ENCODE results near the gene ANXA4. TPM values are rescaled to one million over a fixed set of nuclear protein-coding genes. Genes with fewer than 3 reads are reported as not detected.

Gene ANXA4
- total RNA-seq: 45.6 and 52.9 TPM in 2 replicates

DNA sequence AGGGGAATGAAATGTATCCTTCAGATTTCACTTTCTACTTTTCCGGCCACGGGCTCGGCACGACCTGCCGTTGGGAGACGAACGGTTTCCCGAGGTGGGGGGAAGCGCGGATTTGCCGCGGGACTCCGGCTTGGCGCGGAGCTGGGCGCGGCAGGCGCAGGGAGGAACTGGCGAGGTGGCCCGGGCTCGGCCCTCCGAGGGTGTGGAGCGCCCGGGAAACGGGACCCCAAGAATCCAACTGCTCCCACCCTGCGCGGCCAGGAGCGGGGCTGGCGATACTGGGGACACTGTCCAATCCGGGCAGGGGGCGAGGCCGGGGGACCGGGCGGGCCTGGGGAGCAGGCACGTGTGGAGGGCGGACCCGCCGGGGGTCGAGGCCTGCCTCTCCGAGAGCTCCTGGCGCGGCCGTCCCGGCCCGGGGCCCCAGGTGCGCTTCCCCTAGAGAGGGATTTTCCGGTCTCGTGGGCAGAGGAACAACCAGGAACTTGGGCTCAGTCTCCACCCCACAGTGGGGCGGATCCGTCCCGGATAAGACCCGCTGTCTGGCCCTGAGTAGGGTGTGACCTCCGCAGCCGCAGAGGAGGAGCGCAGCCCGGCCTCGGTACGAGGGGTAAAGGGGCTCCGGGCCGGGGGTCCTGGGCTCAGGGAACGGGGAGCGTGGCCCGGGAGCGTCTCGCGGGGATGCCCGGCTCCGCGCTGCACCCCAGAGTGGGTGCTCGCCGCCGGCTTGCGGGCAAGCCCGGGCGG is at the start of gene ANXA4:
TSS of gene ANXA4 (plus strand) at position 560 of the 747 bp plus-strand sequence. CDS start 39,432 bp downstream, outside the sequence.
- Mint-ChIP-seq H3K4me3 (ENCODE audit: low read depth) (peak within 1 kb of the TSS; percentile 92), H3K36me3 (ENCODE audit: low read depth) (peaks cover 12% of the 10 kb centered on the region), H3K27ac (peak within 1 kb of the TSS; percentile 89), H3K27me3 (ENCODE audit: low read depth) (peaks cover 12% of the 10 kb centered on the region), H3K4me1 (ENCODE audit: low read depth) (peaks cover 28% of the 10 kb centered on the region), H3K9me3 (no peaks in the 10 kb centered on the region)
- peak; percentile 65 for DNase-seq (ENCODE audit: low spot score)
- intact Hi-C loops (cut with micrococcal nuclease): loop anchor here (1.0 to 5.0 kb wide), 3 partner anchors 33 to 151 kb away; partner anchors contain the start of gene SNRNP27

DNA sequence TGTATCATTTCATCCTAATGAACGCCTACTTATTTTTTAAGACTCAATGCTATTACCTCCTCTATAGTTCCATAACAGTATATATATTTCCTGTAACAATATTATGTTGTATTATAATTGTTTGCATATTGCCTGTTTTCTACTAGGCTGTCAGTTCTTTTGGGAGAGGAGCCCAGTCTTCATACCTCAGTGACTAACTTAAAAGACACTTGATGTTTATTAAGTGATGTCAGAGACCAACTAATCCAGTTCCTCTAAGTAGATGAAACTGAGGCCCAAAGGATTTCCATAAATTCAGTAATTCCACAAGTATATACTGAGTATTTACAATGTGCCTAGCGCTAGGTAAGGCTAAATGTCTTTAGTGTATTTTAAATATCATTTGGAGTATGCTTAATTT is 49.5 kb upstream of the ANXA4 start:
- intact Hi-C loops (cut with micrococcal nuclease): no loop called here
- peaks cover 56% of the 10 kb centered on the region for H3K4me1 Mint-ChIP-seq (ENCODE audit: low read depth)
- H3K9me3 Mint-ChIP-seq: no peaks in the 10 kb centered on the region
- H3K27ac Mint-ChIP-seq: no peak overlapping the region
- no peaks in the 10 kb centered on the region for H3K36me3 Mint-ChIP-seq (ENCODE audit: low read depth)
- no peak for DNase-seq (ENCODE audit: low spot score)
- no peaks in the 10 kb centered on the region for H3K27me3 Mint-ChIP-seq (ENCODE audit: low read depth)
- no peak overlapping the region for H3K4me3 Mint-ChIP-seq (ENCODE audit: low read depth)

DNA sequence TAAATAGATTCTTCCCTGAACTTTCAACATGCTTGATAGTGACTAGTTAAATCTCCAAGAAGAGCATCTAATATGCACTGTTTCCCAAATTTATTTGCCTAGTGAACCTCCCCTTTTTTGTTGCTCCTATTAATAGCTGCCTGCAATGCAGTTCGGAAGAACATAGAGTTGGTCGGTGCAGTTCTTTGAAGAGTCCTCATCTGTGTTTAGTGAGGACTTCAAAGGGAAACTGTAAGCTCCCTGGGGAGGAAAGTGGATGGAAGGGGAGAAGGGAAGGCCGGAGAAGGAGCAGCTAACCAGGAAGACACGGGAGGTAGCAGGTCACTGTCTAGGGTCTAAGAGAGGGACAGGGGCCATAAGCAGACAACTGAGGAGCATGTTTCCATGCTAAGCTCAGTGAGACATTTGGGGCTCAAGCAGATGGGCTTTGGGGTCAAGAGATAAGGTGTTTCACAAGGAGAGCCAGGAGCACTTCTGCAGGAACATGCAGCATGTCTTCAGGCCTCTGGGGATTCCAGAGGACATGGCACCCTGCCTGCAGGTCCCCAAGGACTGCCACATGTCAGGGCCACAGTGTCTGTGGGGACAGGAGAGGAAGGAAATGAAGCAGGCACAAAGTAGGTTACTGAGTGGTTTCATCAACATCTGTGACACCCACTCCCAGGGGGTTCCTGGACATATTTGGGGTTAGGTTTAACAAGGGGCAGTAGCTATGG is 48.7 kb upstream of the ANXA4 start:
- Mint-ChIP-seq H3K27me3 (ENCODE audit: low read depth) (no peaks in the 10 kb centered on the region), H3K36me3 (ENCODE audit: low read depth) (no peaks in the 10 kb centered on the region), H3K4me3 (ENCODE audit: low read depth) (peak overlapping the region; percentile 11), H3K4me1 (ENCODE audit: low read depth) (peaks cover 56% of the 10 kb centered on the region), H3K9me3 (no peaks in the 10 kb centered on the region), H3K27ac (peak overlapping the region; percentile 80)
- DNase-seq (ENCODE audit: low spot score): peak; percentile 16
- intact Hi-C loops (cut with micrococcal nuclease): no loop called here

DNA sequence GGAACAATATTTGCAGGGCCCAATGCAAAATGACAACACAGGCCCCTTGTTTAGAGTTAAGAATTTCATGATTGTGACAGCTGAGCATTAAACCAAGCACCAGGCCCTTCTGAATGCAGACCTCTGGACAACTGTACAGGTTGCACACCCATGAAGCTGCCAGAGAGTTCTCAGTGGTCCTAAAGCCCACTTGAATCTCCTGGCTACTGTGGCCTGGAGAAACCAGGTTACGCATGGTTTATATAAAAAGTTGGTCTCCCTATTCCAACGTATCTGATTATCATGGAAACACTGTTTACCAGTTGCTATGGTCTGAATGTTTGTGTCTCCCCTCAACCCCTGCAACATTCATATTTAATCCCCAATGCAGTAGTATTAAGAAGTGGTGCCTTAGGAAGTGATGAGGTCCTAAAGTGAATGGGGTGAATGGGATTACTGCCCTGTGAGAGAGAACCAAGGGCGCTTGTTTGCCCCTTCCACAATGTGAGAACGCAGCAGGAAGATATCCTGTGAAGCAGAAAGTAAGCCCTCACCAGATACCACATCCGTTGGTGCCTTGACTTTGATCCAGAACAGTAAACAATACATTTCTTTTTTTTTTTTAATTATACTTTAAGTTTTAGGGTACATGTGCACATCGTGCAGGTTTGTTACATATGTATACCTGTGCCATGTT is 48.0 kb upstream of the ANXA4 start:
- peak; percentile 32 for DNase-seq (ENCODE audit: low spot score)
- H3K9me3 Mint-ChIP-seq: no peaks in the 10 kb centered on the region
- H3K36me3 Mint-ChIP-seq (ENCODE audit: low read depth): no peaks in the 10 kb centered on the region
- no peaks in the 10 kb centered on the region for H3K27me3 Mint-ChIP-seq (ENCODE audit: low read depth)
- H3K4me1 Mint-ChIP-seq (ENCODE audit: low read depth): peaks cover 58% of the 10 kb centered on the region
- H3K27ac Mint-ChIP-seq: peak overlapping the region; percentile 80
- peak overlapping the region; percentile 11 for H3K4me3 Mint-ChIP-seq (ENCODE audit: low read depth)
- intact Hi-C loops (cut with micrococcal nuclease): no loop called here

DNA sequence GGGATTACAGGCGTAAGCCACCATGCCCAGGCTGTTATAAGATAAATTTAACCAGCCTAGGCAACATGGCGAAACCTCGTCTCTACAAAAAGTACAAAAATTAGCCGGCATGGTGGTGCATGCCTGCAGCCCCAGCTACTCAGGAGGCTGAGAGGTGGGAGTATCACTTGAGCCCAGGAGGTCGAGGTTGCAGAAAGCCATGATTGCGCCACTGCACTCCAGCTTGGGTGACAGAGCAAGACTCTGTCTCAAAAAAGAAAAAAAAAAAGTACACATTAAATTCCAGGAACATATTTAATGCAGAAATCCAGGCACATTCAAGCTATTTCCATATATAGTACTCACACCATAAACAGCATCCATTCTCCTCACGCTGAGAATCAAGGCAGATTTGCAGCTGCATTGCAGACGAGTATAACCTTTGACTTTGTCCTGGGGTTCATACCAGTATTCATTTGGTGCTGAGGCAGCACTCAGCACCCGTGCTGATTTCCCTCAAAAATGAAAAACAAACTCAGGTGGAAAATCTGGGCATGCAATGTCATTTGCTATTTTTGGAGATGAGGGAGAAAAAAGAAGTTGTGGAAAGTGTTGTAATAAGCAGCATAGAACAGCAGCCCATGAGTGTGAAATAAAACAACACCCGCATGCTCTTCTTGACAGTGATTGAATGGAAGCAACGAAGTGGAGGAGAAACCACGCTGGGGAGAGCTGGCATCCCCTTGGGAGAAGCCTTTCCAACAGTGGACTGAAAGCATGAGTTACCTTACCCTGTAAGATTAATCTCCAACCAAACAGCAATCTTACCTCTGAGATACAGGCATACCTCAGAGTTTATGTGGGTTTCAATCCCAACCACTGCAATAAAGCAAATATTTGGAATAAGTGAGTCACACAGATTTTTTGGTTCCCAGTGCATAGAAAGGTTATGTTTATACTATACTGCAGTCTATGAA is 46.8 kb upstream of the ANXA4 start:
- H3K9me3 Mint-ChIP-seq: no peaks in the 10 kb centered on the region
- no peaks in the 10 kb centered on the region for H3K27me3 Mint-ChIP-seq (ENCODE audit: low read depth)
- intact Hi-C loops (cut with micrococcal nuclease): loop anchor here (1.0 kb wide), 2 partner anchors 20 to 50 kb away; no protein-coding TSS in a partner anchor
- DNase-seq (ENCODE audit: low spot score): no peak
- no peak overlapping the region for H3K4me3 Mint-ChIP-seq (ENCODE audit: low read depth)
- no peaks in the 10 kb centered on the region for H3K36me3 Mint-ChIP-seq (ENCODE audit: low read depth)
- peaks cover 56% of the 10 kb centered on the region for H3K4me1 Mint-ChIP-seq (ENCODE audit: low read depth)
- H3K27ac Mint-ChIP-seq: peak overlapping the region; percentile 45

DNA sequence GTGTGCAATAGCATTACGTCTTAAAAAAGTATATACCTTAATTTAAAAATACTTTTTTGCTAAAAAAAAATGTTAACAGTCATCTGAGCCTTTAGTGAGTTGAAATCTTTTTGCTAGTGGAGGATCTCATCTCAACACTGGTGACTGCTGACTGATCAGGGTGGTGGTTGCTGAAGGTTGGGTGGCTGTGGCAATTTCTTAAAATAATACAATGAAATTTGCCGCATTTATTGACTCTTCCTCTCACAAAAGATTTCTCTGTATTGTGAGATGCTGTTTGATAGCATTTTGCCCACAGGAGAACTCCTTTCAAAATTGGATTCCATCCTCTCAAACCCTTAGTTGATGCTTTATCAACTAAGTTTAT is 46.1 kb upstream of the ANXA4 start:
- Mint-ChIP-seq H3K36me3 (ENCODE audit: low read depth) (no peaks in the 10 kb centered on the region), H3K9me3 (no peaks in the 10 kb centered on the region), H3K27ac (no peak overlapping the region), H3K27me3 (ENCODE audit: low read depth) (peaks cover 2% of the 10 kb centered on the region), H3K4me1 (ENCODE audit: low read depth) (peaks cover 50% of the 10 kb centered on the region), H3K4me3 (ENCODE audit: low read depth) (no peak overlapping the region)
- intact Hi-C loops (cut with micrococcal nuclease): loop anchor here (1.0 kb wide), 2 partner anchors 21 to 51 kb away; no protein-coding TSS in a partner anchor
- no peak for DNase-seq (ENCODE audit: low spot score)

DNA sequence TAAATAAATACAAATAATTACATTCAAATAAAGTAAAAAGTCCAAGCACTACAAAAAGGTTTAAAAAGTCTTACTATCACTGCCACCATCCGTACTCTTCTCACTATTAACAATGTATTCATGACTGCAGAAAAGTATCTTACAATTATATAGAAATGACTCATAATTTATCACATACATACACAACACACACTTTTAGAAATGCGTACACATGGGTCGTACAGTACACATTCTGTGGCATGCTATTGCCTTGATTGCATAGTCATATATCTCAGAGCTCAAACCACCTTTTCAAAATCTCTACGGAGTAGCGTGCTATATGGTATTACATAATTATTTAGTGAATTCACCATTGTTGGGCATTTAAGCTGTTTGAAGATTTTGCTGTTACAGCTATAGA is 41.6 kb upstream of the ANXA4 start:
- H3K9me3 Mint-ChIP-seq: no peaks in the 10 kb centered on the region
- H3K4me3 Mint-ChIP-seq (ENCODE audit: low read depth): no peak overlapping the region
- H3K27ac Mint-ChIP-seq: no peak overlapping the region
- intact Hi-C loops (cut with micrococcal nuclease): no loop called here
- no peak for DNase-seq (ENCODE audit: low spot score)
- peaks cover 22% of the 10 kb centered on the region for H3K4me1 Mint-ChIP-seq (ENCODE audit: low read depth)
- peaks cover 6% of the 10 kb centered on the region for H3K27me3 Mint-ChIP-seq (ENCODE audit: low read depth)
- H3K36me3 Mint-ChIP-seq (ENCODE audit: low read depth): no peaks in the 10 kb centered on the region

DNA sequence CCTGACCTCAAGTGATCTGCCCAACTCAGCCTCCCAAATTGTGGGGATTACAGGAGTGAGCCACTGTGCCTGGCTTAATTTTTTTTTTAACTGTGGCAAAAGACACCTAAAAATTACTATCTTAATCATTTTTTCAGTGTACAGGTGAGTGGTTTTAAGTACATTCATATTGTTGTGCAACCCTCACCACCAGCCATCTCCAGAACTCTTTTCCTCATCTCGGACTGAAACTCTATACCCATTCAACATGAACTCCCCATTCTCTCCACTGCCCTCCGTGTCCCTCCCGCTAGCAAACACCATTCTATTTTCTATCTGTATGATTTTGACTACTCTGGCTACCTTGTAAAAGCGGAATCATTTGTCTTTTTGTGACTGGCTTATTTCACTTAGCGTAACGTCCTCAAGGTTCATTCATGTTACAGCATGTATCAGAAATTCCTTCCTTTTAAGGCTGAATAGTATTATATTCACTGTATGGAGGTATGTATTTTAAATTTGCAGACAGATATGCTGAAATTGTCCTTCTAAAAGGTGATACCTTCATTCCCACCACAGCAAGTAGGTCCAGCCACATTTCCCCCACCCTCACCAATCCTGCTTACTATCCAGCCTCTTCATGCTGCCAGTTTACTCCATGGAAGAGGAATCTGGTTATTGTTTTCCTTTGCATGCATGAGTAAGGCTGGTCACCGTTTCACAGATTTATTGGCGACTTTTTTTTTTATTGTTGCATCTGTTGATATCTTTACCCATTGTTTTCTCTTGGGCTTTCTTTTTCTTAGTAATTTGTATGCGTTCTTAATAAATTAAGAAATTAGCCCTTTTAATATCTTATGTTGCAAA is 40.6 kb upstream of the ANXA4 start:
- H3K4me1 Mint-ChIP-seq (ENCODE audit: low read depth): peaks cover 13% of the 10 kb centered on the region
- no peak for DNase-seq (ENCODE audit: low spot score)
- no peak overlapping the region for H3K4me3 Mint-ChIP-seq (ENCODE audit: low read depth)
- no peaks in the 10 kb centered on the region for H3K9me3 Mint-ChIP-seq
- no peaks in the 10 kb centered on the region for H3K36me3 Mint-ChIP-seq (ENCODE audit: low read depth)
- no peak overlapping the region for H3K27ac Mint-ChIP-seq
- intact Hi-C loops (cut with micrococcal nuclease): no loop called here
- peaks cover 6% of the 10 kb centered on the region for H3K27me3 Mint-ChIP-seq (ENCODE audit: low read depth)

DNA sequence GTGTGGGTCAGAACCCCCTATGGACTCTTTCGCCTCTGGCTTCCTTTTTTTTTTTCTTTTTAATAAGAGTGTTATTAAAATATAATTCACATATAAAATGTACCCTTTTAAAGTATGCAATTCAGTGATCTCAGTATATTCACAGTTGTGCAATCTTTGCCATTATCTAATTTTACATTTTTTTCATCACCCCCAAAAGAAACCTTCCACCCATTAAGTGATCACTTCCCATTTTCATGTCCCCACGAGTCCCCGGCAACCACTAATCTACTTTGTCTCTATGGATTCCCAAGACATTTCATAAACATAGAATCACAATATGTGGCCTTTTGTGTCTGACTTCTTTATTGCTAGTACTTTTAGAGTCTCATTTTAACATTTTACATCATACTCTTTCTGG is 38.7 kb upstream of the ANXA4 start:
- H3K27me3 Mint-ChIP-seq (ENCODE audit: low read depth): peaks cover 6% of the 10 kb centered on the region
- no peak overlapping the region for H3K27ac Mint-ChIP-seq
- H3K9me3 Mint-ChIP-seq: no peaks in the 10 kb centered on the region
- no peak overlapping the region for H3K4me3 Mint-ChIP-seq (ENCODE audit: low read depth)
- H3K4me1 Mint-ChIP-seq (ENCODE audit: low read depth): peaks cover 6% of the 10 kb centered on the region
- intact Hi-C loops (cut with micrococcal nuclease): no loop called here
- DNase-seq (ENCODE audit: low spot score): no peak
- no peaks in the 10 kb centered on the region for H3K36me3 Mint-ChIP-seq (ENCODE audit: low read depth)

DNA sequence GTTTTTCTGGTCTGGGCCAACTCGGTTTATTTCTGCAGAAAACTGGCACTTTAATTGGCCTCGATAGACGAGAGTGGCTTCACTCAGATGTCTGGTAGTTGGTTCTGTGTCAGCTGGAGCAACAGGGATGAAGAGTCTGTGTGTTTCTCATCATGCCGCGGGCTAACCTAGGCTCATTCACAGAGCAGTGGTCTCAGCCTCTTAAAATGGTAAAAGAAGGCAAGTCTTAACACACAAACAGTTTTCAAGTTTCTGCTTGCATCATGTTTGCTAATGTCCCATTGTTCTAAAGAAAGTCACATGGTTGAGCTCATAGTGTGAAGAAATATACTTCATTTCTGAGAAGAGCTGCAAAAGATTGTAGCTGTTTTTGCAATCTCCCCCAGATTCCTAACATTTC is 37.5 kb upstream of the ANXA4 start:
- H3K4me1 Mint-ChIP-seq (ENCODE audit: low read depth): no peaks in the 10 kb centered on the region

DNA sequence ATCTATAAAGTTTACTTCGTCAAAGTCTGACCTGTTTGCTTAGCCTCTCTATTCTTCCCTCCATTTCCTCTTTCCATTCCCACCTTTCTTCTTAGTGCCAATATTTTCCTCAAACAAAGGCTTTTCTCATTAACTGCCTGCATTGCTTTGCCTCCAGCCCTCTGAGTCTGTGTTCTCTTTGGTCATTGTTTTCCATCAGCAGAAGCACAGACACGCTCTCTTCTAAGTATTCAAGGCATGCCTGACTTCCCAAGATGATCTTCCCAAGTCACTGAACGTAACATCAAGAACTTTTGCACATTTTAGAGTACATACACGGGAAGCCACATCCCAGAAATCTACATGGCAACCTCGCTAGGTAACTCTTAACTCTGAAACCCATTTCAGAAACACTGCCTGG is 32.6 kb upstream of the ANXA4 start:
- no peak for DNase-seq (ENCODE audit: low spot score)
- Mint-ChIP-seq H3K4me1 (ENCODE audit: low read depth) (peaks cover 4% of the 10 kb centered on the region), H3K9me3 (peaks cover 5% of the 10 kb centered on the region), H3K27ac (no peak overlapping the region), H3K36me3 (ENCODE audit: low read depth) (no peaks in the 10 kb centered on the region), H3K4me3 (ENCODE audit: low read depth) (no peak overlapping the region), H3K27me3 (ENCODE audit: low read depth) (no peaks in the 10 kb centered on the region)
- intact Hi-C loops (cut with micrococcal nuclease): no loop called here

More for the DNA sequence above, 37.5 kb upstream of the ANXA4 start:
- H3K27ac Mint-ChIP-seq: no peak overlapping the region
- intact Hi-C loops (cut with micrococcal nuclease): no loop called here
- no peak for DNase-seq (ENCODE audit: low spot score)
- no peak overlapping the region for H3K4me3 Mint-ChIP-seq (ENCODE audit: low read depth)
- no peaks in the 10 kb centered on the region for H3K9me3 Mint-ChIP-seq
- H3K27me3 Mint-ChIP-seq (ENCODE audit: low read depth): peaks cover 6% of the 10 kb centered on the region
- no peaks in the 10 kb centered on the region for H3K36me3 Mint-ChIP-seq (ENCODE audit: low read depth)

All from activated T-helper 2 cell treated with anti-CD3 and anti-CD28 coated beads, Interferon-gamma antibody, Interleukin-2, Interleukin-4, amounts not matched to agents 10 μg/mL and 5 μg/mL and 100 μg/mL, durations not matched to agents 14 hours and 24 hours and 36 hours (primary cell).